GM06990 (cell line): ENCODE measurements around the gene CD247.

ENCODE experiments used
- DNase-seq: peaks from one replicate; pipeline ENCODE4 v3.0.0-alpha.2; 2011; ENCODE audit not compliant: insufficient read length; ENCODE audit errors: extremely low read depth
- H3K27me3 ChIP-seq: replicated peaks from 2 replicates; pipeline ENCODE4 v1.6.0; 2011; ENCODE audit warnings: low read length; ENCODE audit not compliant: control insufficient read depth, insufficient read depth
- H3K36me3 ChIP-seq: 2 replicates; pipeline ENCODE4 v1.5.1; 2011; ENCODE audit warnings: low read length; ENCODE audit not compliant: control insufficient read depth, insufficient read depth
- H3K4me3 ChIP-seq: replicated peaks from 2 replicates; pipeline ENCODE4 v1.5.1; 2011; ENCODE audit warnings: low read depth, mild to moderate bottlenecking, control low read depth, low read length
- CTCF ChIP-seq: IDR thresholded peaks from 2 replicates; pipeline ENCODE4 v1.5.1; 2011; ENCODE audit warnings: low read length, control low read depth, mild to moderate bottlenecking, inconsistent platforms; ENCODE audit not compliant: insufficient read depth, poor library complexity, severe bottlenecking

Gene CD247

DNA sequence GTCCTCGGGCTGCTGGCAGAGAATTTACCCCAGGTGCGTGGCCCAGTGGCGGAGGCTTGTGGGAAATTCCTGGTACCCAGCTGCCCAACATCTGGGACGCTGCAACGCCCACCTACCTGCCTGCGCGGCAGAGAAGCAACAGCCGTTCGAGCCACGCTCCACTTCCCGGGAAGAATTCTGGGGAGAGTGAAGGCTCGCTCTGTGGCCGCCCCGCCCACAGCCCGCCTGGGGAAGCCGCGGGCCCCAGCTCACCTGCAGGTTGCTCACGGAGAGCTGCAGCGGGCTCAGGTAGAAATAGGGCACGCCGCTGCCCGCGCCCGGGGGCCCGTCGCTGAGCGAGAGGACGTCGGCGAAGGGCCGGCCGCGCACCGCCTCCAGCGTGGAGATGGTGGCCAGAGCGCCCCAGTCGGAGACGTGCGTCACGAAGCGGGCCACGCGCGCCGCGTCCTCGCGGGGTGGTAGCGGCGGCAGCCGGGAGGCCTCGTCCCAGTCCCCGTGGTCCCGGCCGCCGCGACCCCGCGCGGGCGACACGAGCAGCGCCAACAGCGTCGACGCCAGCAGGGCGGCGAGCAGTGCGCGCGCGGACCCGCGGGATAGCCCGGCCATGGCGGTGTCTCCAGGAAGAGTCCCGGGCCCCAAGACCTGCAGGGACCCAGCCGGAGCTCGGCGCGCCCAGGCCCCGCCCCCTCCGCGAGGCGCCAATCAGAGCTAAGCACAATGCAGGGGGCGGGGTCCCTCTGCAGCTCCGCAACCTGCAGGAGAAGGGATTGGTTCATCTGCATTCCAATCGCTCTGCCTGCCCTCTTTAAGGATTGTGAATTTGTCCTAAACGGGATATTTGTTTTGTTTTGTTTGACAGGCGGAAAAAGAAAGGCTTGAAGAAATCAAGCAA is 35.1 kb upstream of the CD247 start, which contains the start of gene CREG1:
CREG1 (minus strand) TSS at position 627 of the 892 bp plus-strand sequence.
- Histone ChIP-seq H3K36me3 (no peaks in the 10 kb centered on the region), H3K4me3 (peak within 1 kb of the TSS; percentile 74), H3K27me3 (no peaks in the 10 kb centered on the region)
- DNase-seq: peak; percentile 93
- no peak for TF ChIP-seq CTCF

DNA sequence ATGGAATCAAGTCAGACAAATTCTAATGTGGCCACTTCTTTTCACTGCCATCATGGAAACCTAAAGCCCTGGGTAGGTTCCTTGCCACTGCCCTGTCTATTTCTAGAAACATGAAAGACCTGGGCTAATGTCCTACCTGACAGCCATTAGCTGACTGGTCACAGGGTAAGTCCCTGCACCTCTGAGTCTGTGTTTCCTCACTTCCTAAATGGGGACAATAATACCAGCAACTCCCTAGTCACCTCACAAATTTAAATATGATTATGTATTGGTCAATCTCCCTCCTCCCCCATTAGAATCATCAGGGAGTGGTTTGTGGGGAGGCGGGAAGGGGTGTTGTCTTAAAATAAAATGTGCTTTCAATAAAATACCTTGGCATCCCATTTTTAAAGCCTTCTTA is 33.0 kb upstream of the CD247 start:
- H3K27me3 ChIP-seq: no peaks in the 10 kb centered on the region
- no peaks in the 10 kb centered on the region; the same call in 1 of the 2 replicates for H3K36me3 ChIP-seq
- no peak overlapping the region for H3K4me3 ChIP-seq
- TF ChIP-seq CTCF: no peak
- no peak for DNase-seq

DNA sequence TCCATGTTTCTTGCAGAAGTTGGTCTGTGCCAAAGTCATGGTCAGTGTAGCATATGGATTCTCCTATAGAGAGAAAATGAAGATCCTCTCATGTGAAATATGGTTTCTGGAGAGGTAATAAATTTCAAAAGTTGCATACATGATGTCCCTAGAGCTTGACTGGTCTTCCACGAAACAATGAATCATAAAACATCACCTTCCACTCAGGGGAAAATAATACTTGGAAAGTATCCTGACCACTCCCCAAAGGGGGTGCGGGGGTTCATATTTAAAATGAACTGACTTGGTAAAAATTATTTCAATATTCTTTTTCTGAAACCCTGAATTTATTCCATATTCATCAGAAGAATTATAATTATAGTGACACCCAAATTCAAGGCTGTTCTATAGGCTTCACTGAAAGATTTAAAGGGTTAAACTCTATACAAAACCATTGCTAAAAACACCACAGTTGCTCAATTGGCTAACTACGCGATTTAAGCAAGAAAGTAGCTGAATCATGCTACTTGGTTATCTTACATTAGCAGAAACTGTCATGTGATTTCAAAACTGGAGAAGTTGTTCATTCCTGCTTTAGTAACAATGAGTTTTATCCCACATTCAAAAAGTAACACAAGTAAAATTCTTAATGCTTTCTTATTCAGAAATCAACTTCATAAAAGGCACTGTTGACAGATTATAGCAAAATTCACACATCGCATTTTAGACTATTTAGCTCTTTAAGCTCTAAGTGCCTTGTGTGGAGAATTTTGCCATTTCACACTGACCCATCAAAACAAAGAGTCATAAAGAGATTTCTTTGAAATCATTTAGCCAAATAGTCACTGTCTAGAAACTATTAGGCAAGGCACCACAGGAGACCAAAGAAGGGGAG is 30.0 kb upstream of the CD247 start:
- H3K4me3 ChIP-seq: no peak overlapping the region
- no peaks in the 10 kb centered on the region for H3K27me3 ChIP-seq
- DNase-seq: no peak
- H3K36me3 ChIP-seq: peaks cover 2% of the 10 kb centered on the region; the same call in 1 of the 2 replicates
- no peak for TF ChIP-seq CTCF

DNA sequence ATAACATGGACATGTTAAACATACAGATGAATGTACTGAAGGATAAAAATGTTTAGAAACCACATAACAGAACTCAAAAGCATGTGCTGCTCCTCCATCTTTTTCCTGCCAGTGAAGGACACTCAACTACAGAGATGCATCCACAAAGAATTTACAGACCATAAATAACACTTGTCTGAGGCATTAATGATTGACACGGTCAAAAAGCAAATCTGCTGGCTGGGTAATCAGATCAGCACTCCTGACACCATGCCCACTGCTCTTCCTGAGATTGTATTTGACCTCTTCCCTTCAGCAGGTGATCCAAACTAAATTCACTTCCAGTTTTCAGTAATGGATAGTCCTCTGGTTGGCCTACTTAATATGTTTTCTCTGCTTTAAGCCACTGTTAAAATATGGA is 28.6 kb upstream of the CD247 start:
- DNase-seq: no peak
- no peak for TF ChIP-seq CTCF
- no peak overlapping the region for H3K4me3 ChIP-seq
- no peaks in the 10 kb centered on the region for H3K27me3 ChIP-seq
- H3K36me3 ChIP-seq: peaks cover 2% of the 10 kb centered on the region; the same call in 1 of the 2 replicates

- no peak overlapping the region for H3K4me3 ChIP-seq
- no peak for DNase-seq
- peaks cover 2% of the 10 kb centered on the region; the same call in 1 of the 2 replicates for H3K36me3 ChIP-seq
Observed at GRCh38 chr1:167545349-167545748, 27.0 kb upstream of the CD247 start.

More at GRCh38 chr1:167545349-167545748, 27.0 kb upstream of the CD247 start:
- TF ChIP-seq CTCF: no peak
- H3K27me3 ChIP-seq: no peaks in the 10 kb centered on the region
